ENCODE data around the gene CD44.

CD44 gene

GRCh38 chr11:35262056-35262455, 123.1 kb downstream of the CD44 start:
- no peak for DNase-seq (ENCODE audit: low read depth in 2 of 2)

- DNase-seq (ENCODE audit: low read depth in 2 of 2): no peak
These were observed 123.8 kb downstream of the CD44 start for GRCh38 chr11:35262735-35263134.

GRCh38 chr11:35265755-35266454, 126.9 kb downstream of the CD44 start:
- no peak for DNase-seq (ENCODE audit: low read depth in 2 of 2)

- DNase-seq (ENCODE audit: low read depth in 2 of 2): no peak
These were observed 128.5 kb downstream of the CD44 start for GRCh38 chr11:35267504-35267903.

- no peak for DNase-seq (ENCODE audit: low read depth in 2 of 2)
These were observed 131.4 kb downstream of the CD44 start for GRCh38 chr11:35270342-35270741.

GRCh38 chr11:35271031-35271430, 132.1 kb downstream of the CD44 start:
- DNase-seq (ENCODE audit: low read depth in 2 of 2): no peak

GRCh38 chr11:35272391-35272902, 133.5 kb downstream of the CD44 start:
- DNase-seq (ENCODE audit: low read depth in 2 of 2): peak; percentile 5 to 18

GRCh38 chr11:35274909-35275785, 136.2 kb downstream of the CD44 start:
- DNase-seq (ENCODE audit: low read depth in 2 of 2): no peak

GRCh38 chr11:35275786-35276170, 136.8 kb downstream of the CD44 start:
- DNase-seq (ENCODE audit: low read depth in 2 of 2): no peak

- DNase-seq (ENCODE audit: low read depth in 2 of 2): no peak
These were observed 137.6 kb downstream of the CD44 start for GRCh38 chr11:35276396-35277145.

- no peak for DNase-seq (ENCODE audit: low read depth in 2 of 2)
These were observed 138.9 kb downstream of the CD44 start for GRCh38 chr11:35277827-35278226.

GRCh38 chr11:35280727-35281126, 141.8 kb downstream of the CD44 start:
- no peak for DNase-seq (ENCODE audit: low read depth in 2 of 2)

- DNase-seq (ENCODE audit: low read depth in 2 of 2): no peak
These were observed 142.3 kb downstream of the CD44 start for GRCh38 chr11:35281169-35281688.
